Liver (tissue), 9 donors: ENCODE measurements around the gene DNPH1. TPM values are rescaled to one million over a fixed set of nuclear protein-coding genes. Genes with fewer than 3 reads are reported as not detected.

Source experiments
- DNase-seq: peaks from one replicate; pipeline ENCODE4 v3.0.0-alpha.2; 2017; ENCODE audit warnings: low spot score
- H3K27ac ChIP-seq, 2 donors: one replicate each; pipeline ENCODE4 v1.7.0; 2013; ENCODE audit warnings: inconsistent platforms in 2 of 2, low read length in 2 of 2, control low read depth in 1 of 2, low read depth in 1 of 2, mild to moderate bottlenecking in 1 of 2
- H3K27me3 ChIP-seq, 4 donors: one replicate each; pipeline versions ENCODE4 v1.6.1 to v1.7.0; 2013; ENCODE audit warnings: low read length in 3 of 4, inconsistent platforms in 1 of 4, mild to moderate bottlenecking in 1 of 4, moderate library complexity in 1 of 4; ENCODE audit not compliant: control insufficient read depth in 4 of 4, insufficient read depth in 4 of 4
- H3K36me3 ChIP-seq, 4 donors: one replicate each; pipeline versions ENCODE4 v1.6.1 to v1.7.0; 2013; ENCODE audit warnings: low read length in 3 of 4, mild to moderate bottlenecking in 3 of 4, low read depth in 1 of 4, moderate library complexity in 1 of 4; ENCODE audit not compliant: control insufficient read depth in 4 of 4, insufficient read depth in 3 of 4
- H3K4me1 ChIP-seq, 4 donors: one replicate each; pipeline versions ENCODE4 v1.6.1 to v1.7.0; 2013; ENCODE audit warnings: low read length in 3 of 4, mild to moderate bottlenecking in 3 of 4, moderate library complexity in 1 of 4; ENCODE audit not compliant: control insufficient read depth in 4 of 4, insufficient read depth in 4 of 4
- H3K4me3 ChIP-seq, 3 donors: one replicate each; pipeline versions ENCODE4 v1.6.1 to v1.7.0; 2013; ENCODE audit warnings: low read length in 3 of 3, control low read depth in 1 of 3, low read depth in 1 of 3, mild to moderate bottlenecking in 1 of 3
- H3K9ac ChIP-seq, 2 donors: one replicate each; pipeline ENCODE4 v1.7.0; 2013; ENCODE audit warnings: low read length in 2 of 2, mild to moderate bottlenecking in 2 of 2, moderate library complexity in 2 of 2, control low read depth in 1 of 2, low read depth in 1 of 2
- H3K9me3 ChIP-seq, 4 donors: one replicate each; pipeline versions ENCODE4 v1.6.1 to v1.7.0; 2013; ENCODE audit warnings: low read length in 3 of 4; ENCODE audit not compliant: control insufficient read depth in 4 of 4
- ATF3 ChIP-seq: IDR thresholded peaks from 2 replicates; pipeline ENCODE4 v1.6.1; 2016; ENCODE audit warnings: antibody characterized with exemption
- EGR1 ChIP-seq, 2 donors: IDR thresholded peaks; 2 replicates each; pipeline ENCODE4 v1.6.1; 2016 to 2018; ENCODE audit warnings: antibody characterized with exemption in 2 of 2, low read depth in 2 of 2
- FOXA1 ChIP-seq: IDR thresholded peaks from 2 replicates; pipeline ENCODE4 v1.6.1; 2016; ENCODE audit warnings: antibody characterized with exemption
- FOXA2 ChIP-seq: IDR thresholded peaks from 2 replicates; pipeline ENCODE4 v1.6.1; 2016; ENCODE audit warnings: antibody characterized with exemption
- GABPA ChIP-seq, 2 donors: IDR thresholded peaks in 1 of 2; conservative IDR thresholded peaks in 1 of 2; 2 replicates each; pipeline ENCODE4 v1.6.1; 2016; ENCODE audit warnings: antibody characterized with exemption in 2 of 2, mild to moderate bottlenecking in 1 of 2, moderate library complexity in 1 of 2
- HNF4A ChIP-seq, 2 donors: conservative IDR thresholded peaks; 2 replicates each; pipeline ENCODE4 v1.6.1; 2016; ENCODE audit warnings: antibody characterized with exemption in 2 of 2, mild to moderate bottlenecking in 2 of 2
- HNF4G ChIP-seq: IDR thresholded peaks from 2 replicates; pipeline ENCODE4 v1.6.1; 2016; ENCODE audit warnings: antibody characterized with exemption
- JUND ChIP-seq, 2 donors: IDR thresholded peaks; 2 replicates each; pipeline ENCODE4 v1.6.1; 2016; ENCODE audit warnings: antibody characterized with exemption in 2 of 2
- NR2F2 ChIP-seq: IDR thresholded peaks from 2 replicates; pipeline ENCODE4 v1.6.1; 2016; ENCODE audit warnings: antibody characterized with exemption
- RXRA ChIP-seq, 2 donors: IDR thresholded peaks; 2 replicates each; pipeline ENCODE4 v1.6.1; 2017 to 2018; ENCODE audit warnings: antibody characterized with exemption in 2 of 2, mild to moderate bottlenecking in 1 of 2
- SP1 ChIP-seq: IDR thresholded peaks from 2 replicates; pipeline ENCODE4 v1.6.1; 2018; ENCODE audit warnings: antibody characterized with exemption, mild to moderate bottlenecking
- TAF1 ChIP-seq: conservative IDR thresholded peaks from 2 replicates; pipeline ENCODE4 v1.6.1; 2016; ENCODE audit warnings: antibody characterized with exemption, mild to moderate bottlenecking
- YY1 ChIP-seq: IDR thresholded peaks from 2 replicates; pipeline ENCODE4 v1.6.1; 2016; ENCODE audit warnings: antibody characterized with exemption, mild to moderate bottlenecking
- WGBS: extraction: QIAGEN DNeasy Blood & Tissue Kit; methylation state at CpG from one replicate; pipeline ENCODE4 v1.1.7; 2013; 5-methylcytosine and 5-hydroxymethylcytosine counted together
- polyA plus RNA-seq, 2 donors: library from polyadenylated mRNA; stranded (reverse) in 1 of 2; unstranded in 1 of 2; fragments of 200-250 nt in 1 of 2; fragments of >200 nt in 1 of 2; fragmentation: Nextera tagmentation in 1 of 2; extraction: Ambion mirVana in 1 of 2; gene quantifications; one replicate each; pipeline versions ENCODE4 v1.2.1 to v1.2.3, GENCODE V29; 2013 to 2015
- total RNA-seq, 2 donors: library from RNA; depleted of rRNA; stranded (reverse); fragments of >200 nt; gene quantifications; one replicate each; pipeline ENCODE4 v1.2.3, GENCODE V29; 2014
- TF ChIP-seq, protein P1 (sequence below): IDR thresholded peaks from 2 replicates; pipeline ENCODE4 v1.6.1; 2016; ENCODE audit warnings: antibody characterized with exemption, mild to moderate bottlenecking
- TF ChIP-seq, protein P2 (sequence below): IDR thresholded peaks from 2 replicates; pipeline ENCODE4 v1.6.1; 2016; ENCODE audit warnings: antibody characterized with exemption
- TF ChIP-seq, protein P3 (sequence below): IDR thresholded peaks from 2 replicates; pipeline ENCODE4 v1.6.1; 2016; ENCODE audit warnings: antibody characterized with exemption
- TF ChIP-seq, protein P4 (sequence below): fragments of 150-350 bp; IDR thresholded peaks from 2 replicates; pipeline ENCODE4 v1.5.1; 2017; ENCODE audit warnings: improper control_type of control experiment, low read depth, low read length; ENCODE audit not compliant: missing input control
- donor health status: healthy.
- donor health status: healthy.
- donor health status: healthy.
- donor health status: healthy.
- donor health status: healthy.

DNPH1 gene
- total and polyA plus RNA-seq, 4 donors: 53.2 to 195 (median 103) TPM

GRCh38 chr6:43192911-43193310, 36.4 kb downstream of the DNPH1 start:
- no peak overlapping the region for H3K27ac ChIP-seq
- WGBS: 98% methylated on average over 9 of the region's 9 CpGs
- peaks cover 8 to 38% (median 21%) of the 10 kb centered on the region in 4 donors for H3K36me3 ChIP-seq
- H3K9ac ChIP-seq: no peak overlapping the region
- H3K4me3 ChIP-seq: no peak overlapping the region
- no peak for DNase-seq
- no peaks in the 10 kb centered on the region for H3K4me1 ChIP-seq
- H3K9me3 ChIP-seq: no peaks in the 10 kb centered on the region
- TF ChIP-seq ATF3 (no peak), HNF4G (no peak), YY1 (no peak), SP1 (no peak), RXRA (IDR thresholded peaks at IDR 0.05) (no peak), HNF4A (conservative IDR thresholded peaks at IDR 0.05) (no peak), TAF1 (no peak), GABPA (IDR thresholded peaks at IDR 0.05 in 1 of 2, conservative IDR thresholded peaks at IDR 0.05 in 1 of 2) (no peak), JUND (IDR thresholded peaks at IDR 0.05) (no peak), EGR1 (IDR thresholded peaks at IDR 0.05; ENCODE audit: low read depth in 2 of 2) (no peak), FOXA2 (no peak), NR2F2 (no peak)
- TF ChIP-seq, protein P1, sequence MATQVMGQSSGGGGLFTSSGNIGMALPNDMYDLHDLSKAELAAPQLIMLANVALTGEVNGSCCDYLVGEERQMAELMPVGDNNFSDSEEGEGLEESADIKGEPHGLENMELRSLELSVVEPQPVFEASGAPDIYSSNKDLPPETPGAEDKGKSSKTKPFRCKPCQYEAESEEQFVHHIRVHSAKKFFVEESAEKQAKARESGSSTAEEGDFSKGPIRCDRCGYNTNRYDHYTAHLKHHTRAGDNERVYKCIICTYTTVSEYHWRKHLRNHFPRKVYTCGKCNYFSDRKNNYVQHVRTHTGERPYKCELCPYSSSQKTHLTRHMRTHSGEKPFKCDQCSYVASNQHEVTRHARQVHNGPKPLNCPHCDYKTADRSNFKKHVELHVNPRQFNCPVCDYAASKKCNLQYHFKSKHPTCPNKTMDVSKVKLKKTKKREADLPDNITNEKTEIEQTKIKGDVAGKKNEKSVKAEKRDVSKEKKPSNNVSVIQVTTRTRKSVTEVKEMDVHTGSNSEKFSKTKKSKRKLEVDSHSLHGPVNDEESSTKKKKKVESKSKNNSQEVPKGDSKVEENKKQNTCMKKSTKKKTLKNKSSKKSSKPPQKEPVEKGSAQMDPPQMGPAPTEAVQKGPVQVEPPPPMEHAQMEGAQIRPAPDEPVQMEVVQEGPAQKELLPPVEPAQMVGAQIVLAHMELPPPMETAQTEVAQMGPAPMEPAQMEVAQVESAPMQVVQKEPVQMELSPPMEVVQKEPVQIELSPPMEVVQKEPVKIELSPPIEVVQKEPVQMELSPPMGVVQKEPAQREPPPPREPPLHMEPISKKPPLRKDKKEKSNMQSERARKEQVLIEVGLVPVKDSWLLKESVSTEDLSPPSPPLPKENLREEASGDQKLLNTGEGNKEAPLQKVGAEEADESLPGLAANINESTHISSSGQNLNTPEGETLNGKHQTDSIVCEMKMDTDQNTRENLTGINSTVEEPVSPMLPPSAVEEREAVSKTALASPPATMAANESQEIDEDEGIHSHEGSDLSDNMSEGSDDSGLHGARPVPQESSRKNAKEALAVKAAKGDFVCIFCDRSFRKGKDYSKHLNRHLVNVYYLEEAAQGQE: no peak
- TF ChIP-seq, protein P2, sequence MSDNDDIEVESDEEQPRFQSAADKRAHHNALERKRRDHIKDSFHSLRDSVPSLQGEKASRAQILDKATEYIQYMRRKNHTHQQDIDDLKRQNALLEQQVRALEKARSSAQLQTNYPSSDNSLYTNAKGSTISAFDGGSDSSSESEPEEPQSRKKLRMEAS: no peak
- TF ChIP-seq, protein P3, sequence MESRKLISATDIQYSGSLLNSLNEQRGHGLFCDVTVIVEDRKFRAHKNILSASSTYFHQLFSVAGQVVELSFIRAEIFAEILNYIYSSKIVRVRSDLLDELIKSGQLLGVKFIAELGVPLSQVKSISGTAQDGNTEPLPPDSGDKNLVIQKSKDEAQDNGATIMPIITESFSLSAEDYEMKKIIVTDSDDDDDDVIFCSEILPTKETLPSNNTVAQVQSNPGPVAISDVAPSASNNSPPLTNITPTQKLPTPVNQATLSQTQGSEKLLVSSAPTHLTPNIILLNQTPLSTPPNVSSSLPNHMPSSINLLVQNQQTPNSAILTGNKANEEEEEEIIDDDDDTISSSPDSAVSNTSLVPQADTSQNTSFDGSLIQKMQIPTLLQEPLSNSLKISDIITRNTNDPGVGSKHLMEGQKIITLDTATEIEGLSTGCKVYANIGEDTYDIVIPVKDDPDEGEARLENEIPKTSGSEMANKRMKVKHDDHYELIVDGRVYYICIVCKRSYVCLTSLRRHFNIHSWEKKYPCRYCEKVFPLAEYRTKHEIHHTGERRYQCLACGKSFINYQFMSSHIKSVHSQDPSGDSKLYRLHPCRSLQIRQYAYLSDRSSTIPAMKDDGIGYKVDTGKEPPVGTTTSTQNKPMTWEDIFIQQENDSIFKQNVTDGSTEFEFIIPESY: no peak
- TF ChIP-seq, protein P4, sequence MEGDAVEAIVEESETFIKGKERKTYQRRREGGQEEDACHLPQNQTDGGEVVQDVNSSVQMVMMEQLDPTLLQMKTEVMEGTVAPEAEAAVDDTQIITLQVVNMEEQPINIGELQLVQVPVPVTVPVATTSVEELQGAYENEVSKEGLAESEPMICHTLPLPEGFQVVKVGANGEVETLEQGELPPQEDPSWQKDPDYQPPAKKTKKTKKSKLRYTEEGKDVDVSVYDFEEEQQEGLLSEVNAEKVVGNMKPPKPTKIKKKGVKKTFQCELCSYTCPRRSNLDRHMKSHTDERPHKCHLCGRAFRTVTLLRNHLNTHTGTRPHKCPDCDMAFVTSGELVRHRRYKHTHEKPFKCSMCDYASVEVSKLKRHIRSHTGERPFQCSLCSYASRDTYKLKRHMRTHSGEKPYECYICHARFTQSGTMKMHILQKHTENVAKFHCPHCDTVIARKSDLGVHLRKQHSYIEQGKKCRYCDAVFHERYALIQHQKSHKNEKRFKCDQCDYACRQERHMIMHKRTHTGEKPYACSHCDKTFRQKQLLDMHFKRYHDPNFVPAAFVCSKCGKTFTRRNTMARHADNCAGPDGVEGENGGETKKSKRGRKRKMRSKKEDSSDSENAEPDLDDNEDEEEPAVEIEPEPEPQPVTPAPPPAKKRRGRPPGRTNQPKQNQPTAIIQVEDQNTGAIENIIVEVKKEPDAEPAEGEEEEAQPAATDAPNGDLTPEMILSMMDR: no peak
- no peaks in the 10 kb centered on the region for H3K27me3 ChIP-seq

DNA sequence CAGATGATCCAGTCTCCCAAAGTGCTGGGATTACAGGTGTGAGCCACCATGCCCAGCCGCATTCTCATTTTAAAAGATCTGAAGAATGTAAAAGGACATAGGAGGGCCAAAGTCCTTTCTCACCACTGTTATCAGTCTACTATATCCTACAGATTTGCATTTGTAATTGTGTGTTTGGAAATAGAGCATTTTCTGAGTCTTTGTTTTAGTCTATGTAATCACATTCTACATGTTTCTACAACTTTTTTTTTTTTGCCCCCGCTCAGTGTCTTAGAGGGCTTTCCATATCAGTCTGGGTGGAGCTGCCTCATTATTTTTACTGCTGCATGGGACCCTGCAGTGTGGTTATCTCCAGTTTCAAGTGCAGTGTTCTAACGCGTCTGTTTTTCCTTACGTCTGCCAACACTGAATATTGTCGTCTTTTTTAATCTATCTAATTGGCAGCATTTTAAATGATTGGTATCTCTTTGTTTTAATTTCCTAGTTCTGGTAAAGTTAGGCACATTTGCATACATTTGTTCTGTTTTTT, 39.4 kb downstream of the DNPH1 start:
- Histone ChIP-seq H3K4me1 (no peaks in the 10 kb centered on the region), H3K27ac (no peak overlapping the region), H3K9ac (no peak overlapping the region), H3K4me3 (no peak overlapping the region), H3K36me3 (peaks cover 7 to 44% (median 17%) of the 10 kb centered on the region in 4 donors), H3K9me3 (no peaks in the 10 kb centered on the region), H3K27me3 (no peaks in the 10 kb centered on the region)
- no peak for DNase-seq
- 92% methylated on average over 6 of the region's 6 CpGs for WGBS
- no peak for TF ChIP-seq SP1
- no peak for TF ChIP-seq HNF4G
- no peak for TF ChIP-seq EGR1 (IDR thresholded peaks at IDR 0.05; ENCODE audit: low read depth in 2 of 2)
- TF ChIP-seq NR2F2: no peak
- TF ChIP-seq HNF4A (conservative IDR thresholded peaks at IDR 0.05): no peak
- TF ChIP-seq RXRA (IDR thresholded peaks at IDR 0.05): no peak
- TF ChIP-seq FOXA1: no peak
- TF ChIP-seq GABPA (IDR thresholded peaks at IDR 0.05 in 1 of 2, conservative IDR thresholded peaks at IDR 0.05 in 1 of 2): no peak
